LNCaP clone FGC (cell line): ENCODE results near the gene GSTT4.

Experiments used
- DNase-seq: peaks from one replicate; pipeline ENCODE4 v3.0.0-alpha.2; 2011; ENCODE audit warnings: low read depth
- H3K4me3 ChIP-seq: 2 replicates; pipeline ENCODE4 v1.5.1; 2011; ENCODE audit warnings: mild to moderate bottlenecking, low read depth, low read length, control low read depth
- TF ChIP-seq, protein P1 (sequence below): IDR thresholded peaks from 2 replicates; pipeline ENCODE4 v1.5.1; 2012; ENCODE audit warnings: mild to moderate bottlenecking; ENCODE audit not compliant: control insufficient read depth, insufficient read depth; ENCODE audit errors: extremely low read depth

GSTT4 gene

DNA sequence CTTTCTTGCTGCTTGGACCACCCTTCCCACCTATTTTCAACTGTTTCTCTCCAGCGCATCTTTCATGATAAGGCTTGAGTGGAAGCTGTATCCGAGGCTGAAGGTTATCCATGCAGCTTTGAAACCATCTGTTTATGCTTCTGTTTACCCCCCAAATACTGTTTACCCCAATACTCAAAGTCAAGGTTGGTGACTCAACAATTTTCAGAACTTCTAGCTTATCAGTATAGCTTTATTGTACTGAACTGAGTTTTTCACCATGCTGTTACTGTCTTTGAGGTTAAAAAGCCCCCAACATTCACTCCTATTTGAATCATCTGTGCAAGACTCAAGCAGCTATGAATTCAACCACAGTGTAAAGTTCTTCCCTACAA, 4.8 kb upstream of the GSTT4 start:
- no peak for DNase-seq
- TF ChIP-seq, protein P1, sequence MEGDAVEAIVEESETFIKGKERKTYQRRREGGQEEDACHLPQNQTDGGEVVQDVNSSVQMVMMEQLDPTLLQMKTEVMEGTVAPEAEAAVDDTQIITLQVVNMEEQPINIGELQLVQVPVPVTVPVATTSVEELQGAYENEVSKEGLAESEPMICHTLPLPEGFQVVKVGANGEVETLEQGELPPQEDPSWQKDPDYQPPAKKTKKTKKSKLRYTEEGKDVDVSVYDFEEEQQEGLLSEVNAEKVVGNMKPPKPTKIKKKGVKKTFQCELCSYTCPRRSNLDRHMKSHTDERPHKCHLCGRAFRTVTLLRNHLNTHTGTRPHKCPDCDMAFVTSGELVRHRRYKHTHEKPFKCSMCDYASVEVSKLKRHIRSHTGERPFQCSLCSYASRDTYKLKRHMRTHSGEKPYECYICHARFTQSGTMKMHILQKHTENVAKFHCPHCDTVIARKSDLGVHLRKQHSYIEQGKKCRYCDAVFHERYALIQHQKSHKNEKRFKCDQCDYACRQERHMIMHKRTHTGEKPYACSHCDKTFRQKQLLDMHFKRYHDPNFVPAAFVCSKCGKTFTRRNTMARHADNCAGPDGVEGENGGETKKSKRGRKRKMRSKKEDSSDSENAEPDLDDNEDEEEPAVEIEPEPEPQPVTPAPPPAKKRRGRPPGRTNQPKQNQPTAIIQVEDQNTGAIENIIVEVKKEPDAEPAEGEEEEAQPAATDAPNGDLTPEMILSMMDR, result no peak
- H3K4me3 ChIP-seq, result no peak overlapping the region

DNA sequence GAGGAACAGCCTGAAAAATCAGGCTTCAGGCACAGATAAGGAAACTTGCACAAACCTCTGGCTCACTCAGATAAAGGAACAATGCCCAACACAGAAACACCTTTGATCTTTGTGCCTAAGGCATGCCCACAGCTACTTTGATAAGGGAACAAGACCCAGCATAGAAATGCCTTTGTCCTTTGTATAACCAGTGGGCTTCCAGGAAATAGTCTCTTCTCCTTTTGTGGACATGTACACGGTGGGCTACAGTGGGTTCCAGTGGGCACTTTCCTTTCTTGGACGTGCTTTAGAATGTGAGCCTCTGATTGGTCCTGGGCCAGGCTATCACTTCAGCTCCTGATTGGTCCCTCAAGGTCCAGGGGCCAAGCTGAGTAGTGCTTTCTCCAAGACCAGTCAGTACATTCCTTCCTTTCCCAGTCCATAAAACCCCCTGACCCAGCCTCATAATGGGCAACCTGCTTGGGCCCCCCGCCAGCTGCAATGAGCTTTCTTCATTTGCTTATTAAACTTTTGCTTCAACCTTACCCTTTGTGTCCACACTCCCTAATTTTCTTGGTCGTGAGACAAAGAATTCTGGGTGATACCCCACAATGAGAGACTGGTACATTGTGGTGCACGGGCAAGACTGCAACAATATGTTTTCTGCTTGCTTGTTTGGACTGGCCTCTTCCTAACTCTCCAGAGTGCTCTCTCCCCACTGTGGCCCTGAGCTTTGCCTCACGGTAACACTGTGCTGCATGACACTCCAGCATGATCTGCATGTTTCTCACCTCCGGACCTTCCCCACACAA, 4.2 kb upstream of the GSTT4 start:
- TF ChIP-seq, protein P1, result no peak
- DNase-seq, result no peak
- H3K4me3 ChIP-seq, result no peak overlapping the region

DNA sequence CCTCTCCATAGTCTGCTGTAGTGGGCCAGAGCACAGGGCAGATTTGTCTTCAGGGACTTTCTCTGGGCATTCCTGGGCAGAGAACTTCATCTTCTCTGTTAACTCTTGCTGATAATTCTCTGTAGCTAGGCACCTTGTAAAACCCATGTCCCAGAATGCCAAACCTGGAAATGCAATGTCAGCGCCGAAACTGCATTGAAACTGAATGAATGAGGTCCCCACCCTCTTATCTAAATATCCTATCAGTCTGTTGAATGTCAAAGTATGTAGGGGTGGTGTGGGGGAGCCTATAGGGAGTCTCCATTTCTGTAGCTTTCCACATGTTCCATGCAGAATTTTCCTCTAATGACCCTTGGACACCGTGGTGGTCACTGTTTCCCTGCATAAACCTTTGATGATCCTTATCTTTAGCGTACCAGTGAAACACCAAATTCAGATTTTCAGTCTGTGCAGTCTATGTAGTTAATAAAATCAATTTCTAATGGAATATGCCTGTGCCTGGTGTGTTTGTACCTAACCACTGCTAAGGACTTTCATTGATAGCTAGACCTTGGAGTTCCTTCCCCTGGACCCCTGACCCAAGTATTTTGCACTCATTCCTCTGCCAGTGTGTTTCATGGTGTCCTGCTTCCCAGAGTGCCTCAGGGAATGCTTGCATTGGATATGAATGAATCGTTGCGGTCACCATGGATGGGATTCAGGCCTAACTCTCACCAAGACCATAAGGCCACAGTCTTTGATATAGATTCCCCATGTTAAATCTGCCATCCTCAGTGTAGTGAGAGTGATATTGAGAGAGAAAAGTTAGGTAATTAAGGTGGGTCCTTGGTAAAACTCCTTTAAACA, 3.4 kb upstream of the GSTT4 start:
- H3K4me3 ChIP-seq, result no peak overlapping the region
- TF ChIP-seq, protein P1, result no peak
- DNase-seq, result no peak

DNA sequence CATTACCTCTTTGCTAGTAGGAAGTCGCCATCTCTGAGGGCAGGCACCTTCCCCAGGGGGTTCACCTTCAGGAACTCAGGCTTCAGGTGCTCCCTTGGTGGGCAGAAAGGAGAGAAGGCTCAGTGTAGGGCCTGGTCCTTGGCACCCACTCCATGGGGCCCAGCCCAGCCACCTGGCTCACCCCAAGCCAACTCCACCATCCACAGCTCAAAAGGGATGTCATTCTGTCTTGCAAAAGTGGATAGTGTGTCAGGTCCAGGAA, 2.7 kb upstream of the GSTT4 start:
- no peak for DNase-seq
- no peak overlapping the region for H3K4me3 ChIP-seq
- TF ChIP-seq, protein P1, result no peak

DNA sequence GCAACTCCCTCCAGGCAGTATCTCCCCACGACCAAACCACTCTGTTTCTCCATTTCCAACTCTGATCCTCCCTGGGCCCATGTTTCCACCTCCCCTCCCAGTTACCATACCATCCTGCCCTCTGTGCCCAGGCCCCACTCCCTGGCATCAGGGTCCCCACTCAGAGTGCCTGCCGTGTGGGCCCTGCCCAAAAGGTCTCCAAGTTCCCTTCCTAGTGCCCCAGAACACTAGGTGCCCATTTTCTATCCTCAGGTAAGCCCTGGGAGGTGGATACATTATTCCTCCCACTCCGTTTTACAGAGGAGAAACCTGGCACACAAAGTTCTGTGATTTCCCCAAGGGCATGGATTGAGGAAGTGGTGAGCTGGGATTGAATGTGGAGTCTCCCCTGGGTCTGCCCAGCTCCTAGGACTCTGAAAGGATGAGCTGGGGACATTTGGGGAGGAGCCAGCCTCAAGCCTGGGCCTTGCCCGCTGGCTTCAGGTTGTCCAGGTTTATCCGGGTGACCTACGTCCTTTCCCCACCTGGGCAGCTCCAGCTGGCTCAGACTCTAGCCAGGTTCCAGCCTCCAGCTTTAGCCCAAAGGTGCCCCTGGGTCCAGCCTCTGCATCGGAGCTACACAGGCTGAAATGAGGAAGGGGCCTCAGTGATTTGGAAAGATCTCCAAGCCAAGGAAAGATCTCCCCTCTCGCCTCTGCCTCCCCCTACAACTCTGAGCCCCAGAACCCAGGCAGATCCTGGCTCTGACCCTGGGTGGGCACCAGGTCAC, 2.2 kb upstream of the GSTT4 start:
- H3K4me3 ChIP-seq, result no peak overlapping the region
- TF ChIP-seq, protein P1, result no peak
- DNase-seq, result no peak

DNA sequence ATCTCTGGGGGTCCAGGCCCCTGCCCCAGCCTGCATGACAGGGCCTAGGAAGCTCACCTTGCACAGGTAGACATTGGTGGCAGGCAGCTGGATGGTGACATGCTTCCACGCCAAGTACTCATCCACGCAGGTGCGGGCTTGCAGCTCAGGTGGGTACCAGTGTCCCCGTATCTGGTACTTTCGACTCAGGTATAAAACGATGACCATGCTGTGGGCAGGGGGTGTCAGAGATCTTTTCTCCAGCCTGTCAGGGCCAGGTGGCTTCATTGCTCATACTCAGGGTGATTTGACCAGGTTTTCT, 1.6 kb upstream of the GSTT4 start:
- TF ChIP-seq, protein P1, result no peak
- H3K4me3 ChIP-seq, result no peak overlapping the region
- no peak for DNase-seq
